Suprapubic skin (tissue), 4 donors: ENCODE results near the gene ACER3.

ENCODE experiments used
- EP300 ChIP-seq: sonication (generic); formaldehyde crosslinking; IDR thresholded peaks from one replicate; pipeline ENCODE4 v1.6.1; 2017; ENCODE audit warnings: antibody characterized with exemption
- POLR2A ChIP-seq, 2 donors: fragments of 450-650 bp; IDR thresholded peaks; one replicate each; pipeline ENCODE4 v1.6.1; 2017; ENCODE audit warnings: antibody characterized with exemption in 2 of 2, mild to moderate bottlenecking in 2 of 2, moderate library complexity in 2 of 2
- POLR2AphosphoS5 ChIP-seq, 3 donors: sonication (generic); formaldehyde crosslinking; IDR thresholded peaks; one replicate each; pipeline ENCODE4 v1.6.1; 2017; ENCODE audit warnings: antibody characterized with exemption in 3 of 3
- TF ChIP-seq, protein P1 (sequence below), 2 donors: fragments of 200-600 bp in 1 of 2; fragments of 450-650 bp in 1 of 2; sonication (generic) in 1 of 2; IDR thresholded peaks; one replicate each; pipeline ENCODE4 v1.5.1; 2016 to 2019; ENCODE audit warnings: antibody characterized with exemption in 2 of 2, mild to moderate bottlenecking in 1 of 2, moderate library complexity in 1 of 2

DNA sequence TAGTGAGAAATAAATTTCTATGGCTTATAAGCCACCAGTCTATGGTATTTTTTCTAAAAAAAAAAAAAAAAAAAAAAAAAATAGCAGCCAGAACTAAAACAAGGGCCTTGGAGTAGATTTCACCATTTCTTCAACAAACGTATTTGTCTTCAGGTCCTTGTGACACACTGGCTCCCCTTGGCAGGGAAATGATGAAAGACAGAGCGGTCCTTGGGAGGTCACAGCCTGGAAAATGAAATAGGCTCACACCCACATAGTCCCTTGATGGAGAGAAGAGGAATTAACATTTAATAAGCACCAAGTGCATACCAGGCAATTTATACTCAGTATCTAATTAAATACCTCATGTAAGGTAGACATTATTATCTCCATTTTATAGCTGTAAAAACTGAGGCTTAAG is 25.7 kb upstream of the ACER3 start:
- TF ChIP-seq, protein P1, sequence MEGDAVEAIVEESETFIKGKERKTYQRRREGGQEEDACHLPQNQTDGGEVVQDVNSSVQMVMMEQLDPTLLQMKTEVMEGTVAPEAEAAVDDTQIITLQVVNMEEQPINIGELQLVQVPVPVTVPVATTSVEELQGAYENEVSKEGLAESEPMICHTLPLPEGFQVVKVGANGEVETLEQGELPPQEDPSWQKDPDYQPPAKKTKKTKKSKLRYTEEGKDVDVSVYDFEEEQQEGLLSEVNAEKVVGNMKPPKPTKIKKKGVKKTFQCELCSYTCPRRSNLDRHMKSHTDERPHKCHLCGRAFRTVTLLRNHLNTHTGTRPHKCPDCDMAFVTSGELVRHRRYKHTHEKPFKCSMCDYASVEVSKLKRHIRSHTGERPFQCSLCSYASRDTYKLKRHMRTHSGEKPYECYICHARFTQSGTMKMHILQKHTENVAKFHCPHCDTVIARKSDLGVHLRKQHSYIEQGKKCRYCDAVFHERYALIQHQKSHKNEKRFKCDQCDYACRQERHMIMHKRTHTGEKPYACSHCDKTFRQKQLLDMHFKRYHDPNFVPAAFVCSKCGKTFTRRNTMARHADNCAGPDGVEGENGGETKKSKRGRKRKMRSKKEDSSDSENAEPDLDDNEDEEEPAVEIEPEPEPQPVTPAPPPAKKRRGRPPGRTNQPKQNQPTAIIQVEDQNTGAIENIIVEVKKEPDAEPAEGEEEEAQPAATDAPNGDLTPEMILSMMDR (IDR thresholded peaks at IDR 0.05), result no peak
- TF ChIP-seq POLR2A (IDR thresholded peaks at IDR 0.05) (no peak), EP300 (no peak), POLR2AphosphoS5 (IDR thresholded peaks at IDR 0.05) (no peak)
